Natural killer cell (primary cell): ENCODE results near the gene ADGRG7. TPM values are rescaled to one million over a fixed set of nuclear protein-coding genes. Genes with fewer than 3 reads are reported as not detected.
"Not testable (repeated sequence)": the region's sequence is repeated elsewhere in the genome, so short reads cannot be mapped to it uniquely, and the experiment has no call there.

Experiments used
- ATAC-seq, 3 donors: fragments of 150-1000 bp in 2 of 3; fragments of 200-7000 bp in 1 of 3; cut with Tn5 transposase; 1 replicate in 1 of 3; 2 replicates in 2 of 3; pipeline ENCODE4 v1.10.0; 2021; ENCODE audit warnings: mild to moderate bottlenecking in 2 of 3, moderate library complexity in 2 of 3
- DNase-seq, 2 donors: peaks; one replicate each; pipeline versions ENCODE4 v3.0.0 to v3.0.0-alpha.2; 2013 to 2021; ENCODE audit warnings: mixed read lengths in 1 of 2
- H3K27ac ChIP-seq: one replicate; pipeline ENCODE4 v1.5.1; 2013; ENCODE audit warnings: mild to moderate bottlenecking, low read length
- H3K27me3 ChIP-seq: one replicate; pipeline ENCODE4 v1.6.1; 2013; ENCODE audit warnings: low read length; ENCODE audit not compliant: control insufficient read depth, insufficient read depth
- H3K36me3 ChIP-seq: one replicate; pipeline ENCODE4 v1.6.1; 2013; ENCODE audit warnings: low read length; ENCODE audit not compliant: control insufficient read depth, insufficient read depth
- H3K4me1 ChIP-seq: one replicate; pipeline ENCODE4 v1.6.1; 2013; ENCODE audit warnings: low read length; ENCODE audit not compliant: control insufficient read depth, insufficient read depth
- H3K4me3 ChIP-seq: one replicate; pipeline ENCODE4 v1.5.1; 2013; ENCODE audit warnings: low read length
- H3K9me3 ChIP-seq: one replicate; pipeline ENCODE4 v1.6.1; 2013; ENCODE audit warnings: low read length; ENCODE audit not compliant: control insufficient read depth, insufficient read depth
- H3K27ac Mint-ChIP-seq, 2 donors: one replicate each; pipeline ENCODE4 v1.8.0; 2022; ENCODE audit warnings: mild to moderate bottlenecking in 2 of 2, mixed read lengths in 2 of 2, moderate library complexity in 1 of 2
- H3K27me3 Mint-ChIP-seq, 2 donors: one replicate each; pipeline ENCODE4 v1.8.0; 2022; ENCODE audit warnings: low read depth in 2 of 2, mixed read lengths in 2 of 2
- H3K36me3 Mint-ChIP-seq: one replicate; pipeline ENCODE4 v1.8.0; 2022; ENCODE audit warnings: mixed read lengths
- H3K4me1 Mint-ChIP-seq, 2 donors: one replicate each; pipeline ENCODE4 v1.8.0; 2022; ENCODE audit warnings: mixed read lengths in 2 of 2
- H3K4me3 Mint-ChIP-seq: one replicate; pipeline ENCODE4 v1.8.0; 2022; ENCODE audit warnings: mild to moderate bottlenecking, moderate library complexity, mixed read lengths
- H3K9me3 Mint-ChIP-seq, 2 donors: one replicate each; pipeline ENCODE4 v1.8.0; 2022; ENCODE audit warnings: mixed read lengths in 2 of 2
- CTCF ChIP-seq: fragments of 200-600 bp; IDR thresholded peaks from one replicate; pipeline ENCODE4 v1.8.0; 2022; ENCODE audit warnings: antibody characterized with exemption
- WGBS: methylation state at CpG from one replicate; pipeline ENCODE4 v1.1.7; 2013; ENCODE audit warnings: missing lambda C conversion rate; ENCODE audit not compliant: insufficient coverage; 5-methylcytosine and 5-hydroxymethylcytosine counted together
- intact Hi-C: fragments of 100-400 bp; cut with micrococcal nuclease; formaldehyde crosslinking; loops from one replicate; pipeline ENCODE4 v1.14.2; 2022
- total RNA-seq, 4 donors: library from RNA; stranded (reverse); fragments of 120-200 nt in 1 of 4; gene quantifications; one replicate each; pipeline versions ENCODE4 v1.2.3 to v1.2.4, GENCODE V29; 2013 to 2022

Gene ADGRG7
- total RNA-seq, 3 donors from 2014 or later (not counting 1 experiment from before 2014, with no cell fraction given), result not detected

GRCh38 chr3:100653604-100654294, 44.3 kb downstream of the ADGRG7 start:
- Histone ChIP-seq H3K36me3 (no peaks in the 10 kb centered on the region), H3K9me3 (no peaks in the 10 kb centered on the region), H3K27me3 (no peaks in the 10 kb centered on the region), H3K27ac (no peak overlapping the region), H3K4me3 (no peak overlapping the region), H3K4me1 (no peaks in the 10 kb centered on the region)
- Mint-ChIP-seq H3K4me3 (no peak overlapping the region), H3K4me1 (peaks cover 6% of the 10 kb centered on the region in 2 donors), H3K36me3 (no peaks in the 10 kb centered on the region), H3K27me3 (peaks cover 4 to 9% of the 10 kb centered on the region in 2 donors), H3K9me3 (no peaks in the 10 kb centered on the region), H3K27ac (no peak overlapping the region)
- 90% methylated on average over 13 of the region's 13 CpGs for WGBS
- ATAC-seq, result no peak
- no peak for DNase-seq
- intact Hi-C loops, result no loop called here
- TF ChIP-seq CTCF, result no peak

GRCh38 chr3:100656945-100657344, 47.5 kb downstream of the ADGRG7 start:
- no peaks in the 10 kb centered on the region for H3K36me3 Mint-ChIP-seq
- H3K4me3 Mint-ChIP-seq, result no peak overlapping the region
- H3K9me3 Mint-ChIP-seq, result no peaks in the 10 kb centered on the region
- Histone ChIP-seq H3K36me3 (no peaks in the 10 kb centered on the region), H3K27me3 (no peaks in the 10 kb centered on the region), H3K4me1 (no peaks in the 10 kb centered on the region), H3K4me3 (no peak overlapping the region), H3K9me3 (no peaks in the 10 kb centered on the region), H3K27ac (no peak overlapping the region)
- DNase-seq, result no peak
- H3K27me3 Mint-ChIP-seq, result peaks cover 4 to 9% of the 10 kb centered on the region in 2 donors
- no peak overlapping the region for H3K27ac Mint-ChIP-seq
- no CpG with 5 or more reads among the region's 2 CpGs for WGBS
- intact Hi-C loops, result no loop called here
- TF ChIP-seq CTCF, result no peak
- H3K4me1 Mint-ChIP-seq, result no peaks in the 10 kb centered on the region
- no peak for ATAC-seq

- H3K27me3 ChIP-seq, H3K36me3 Mint-ChIP-seq, H3K27ac Mint-ChIP-seq, H3K9me3 Mint-ChIP-seq, ATAC-seq, H3K9me3 ChIP-seq, H3K27ac ChIP-seq, intact Hi-C loops, H3K4me1 Mint-ChIP-seq, H3K4me3 Mint-ChIP-seq, H3K4me1 ChIP-seq, H3K27me3 Mint-ChIP-seq, H3K36me3 ChIP-seq, DNase-seq, H3K4me3 ChIP-seq: not testable (repeated sequence)
Measured at GRCh38 chr3:100661294-100661693, 51.9 kb downstream of the ADGRG7 start.

GRCh38 chr3:100662113-100662823, 52.9 kb downstream of the ADGRG7 start:
- H3K9me3 ChIP-seq, result no peaks in the 10 kb centered on the region
- intact Hi-C loops, result no loop called here
- H3K36me3 ChIP-seq, result no peaks in the 10 kb centered on the region
- no peak for TF ChIP-seq CTCF
- ATAC-seq, result no peak
- Mint-ChIP-seq H3K27me3 (peaks cover 4 to 9% of the 10 kb centered on the region in 2 donors), H3K4me3 (no peak overlapping the region), H3K27ac (no peak overlapping the region), H3K36me3 (no peaks in the 10 kb centered on the region), H3K4me1 (peaks cover 8 to 9% of the 10 kb centered on the region in 2 donors), H3K9me3 (no peaks in the 10 kb centered on the region)
- WGBS, result no CpG with 5 or more reads among the region's 2 CpGs
- no peak overlapping the region for H3K27ac ChIP-seq
- DNase-seq, result peak in 1 of 2 donors; percentile 15
- H3K4me3 ChIP-seq, result no peak overlapping the region
- no peaks in the 10 kb centered on the region for H3K27me3 ChIP-seq
- no peaks in the 10 kb centered on the region for H3K4me1 ChIP-seq
